Spleen (tissue), 7 donors: ENCODE results near the gene FBXL20.
"Not testable (repeated sequence)": the region's sequence is repeated elsewhere in the genome, so short reads cannot be mapped to it uniquely, and the experiment has no call there.

Experiments
- CTCF ChIP-seq, 11 experiments: fragments of 200-600 bp in 7 of 11; fragments of 450-650 bp in 4 of 11; sonication (generic) in 4 of 11; IDR thresholded peaks in 8 of 11; conservative IDR thresholded peaks in 3 of 11; 1 replicate in 7 of 11; 2 replicates in 4 of 11; pipeline versions ENCODE4 v1.4.0 to v1.8.0; 2016 to 2021; ENCODE audit warnings: antibody characterized with exemption in 11 of 11, inconsistent platforms in 4 of 11, mild to moderate bottlenecking in 1 of 11
- POLR2A ChIP-seq, 3 donors: fragments of 450-650 bp; IDR thresholded peaks; one replicate each; pipeline ENCODE4 v1.5.1; 2017; ENCODE audit warnings: antibody characterized with exemption in 3 of 3, mild to moderate bottlenecking in 1 of 3
- donor health status: DM: no; HTN: no; CAD: no; lungs with moderate emphysema.
- donor health status: DM: no; HTN: no; CAD: no.
- donor health status: DM: no; HTN: no; CAD: no.

- TF ChIP-seq CTCF (IDR thresholded peaks at IDR 0.05 in 8 of 11, conservative IDR thresholded peaks at IDR 0.05 in 3 of 11); POLR2A (IDR thresholded peaks at IDR 0.05): not testable (repeated sequence)
Observed at GRCh38 chr17:39334008-39334744, 67.2 kb downstream of the FBXL20 start.
